HL-60 (cell line): ENCODE measurements around the gene SLC44A3.

Source experiments
- DNase-seq, 2 experiments: peaks; one replicate each; pipeline ENCODE4 v3.0.0-alpha.2; 2010 to 2020; ENCODE audit warnings: low read depth in 1 of 2, low spot score in 1 of 2
- H3K27ac ChIP-seq: fragments of 250-450 bp; sonication (Bioruptor Pico); replicated peaks from 2 replicates; pipeline ENCODE4 v1.5.1; 2020; ENCODE audit warnings: mild to moderate bottlenecking, moderate library complexity
- H3K27me3 ChIP-seq: fragments of 250-450 bp; sonication (Bioruptor Pico); 2 replicates; pipeline ENCODE4 v1.5.1; 2021; ENCODE audit warnings: mild to moderate bottlenecking, moderate library complexity; ENCODE audit not compliant: insufficient read depth, poor library complexity, severe bottlenecking
- H3K4me3 ChIP-seq: replicated peaks from 2 replicates; pipeline ENCODE4 v1.5.1; 2011; ENCODE audit warnings: mild to moderate bottlenecking, control low read depth, low read length; ENCODE audit not compliant: insufficient read depth
- GABPA ChIP-seq: IDR thresholded peaks from 2 replicates; pipeline ENCODE4 v1.6.1; 2012; ENCODE audit warnings: low read depth
- POLR2AphosphoS5 ChIP-seq: IDR thresholded peaks from 2 replicates; pipeline ENCODE4 v1.6.1; 2012; ENCODE audit warnings: low read depth
- SPI1 ChIP-seq: IDR thresholded peaks from 2 replicates; pipeline ENCODE4 v1.6.1; 2012; ENCODE audit warnings: low read depth, mild to moderate bottlenecking, borderline replicate concordance
- TF ChIP-seq, protein P1 (sequence below): IDR thresholded peaks from one replicate; pipeline ENCODE4 v1.5.1; 2011; ENCODE audit warnings: low read length, control low read depth, inconsistent platforms; ENCODE audit not compliant: insufficient read depth
- TF ChIP-seq, protein P2 (sequence below): IDR thresholded peaks from 2 replicates; pipeline ENCODE4 v1.6.1; 2012; ENCODE audit warnings: low read depth; ENCODE audit not compliant: insufficient replicate concordance

Gene SLC44A3

DNA sequence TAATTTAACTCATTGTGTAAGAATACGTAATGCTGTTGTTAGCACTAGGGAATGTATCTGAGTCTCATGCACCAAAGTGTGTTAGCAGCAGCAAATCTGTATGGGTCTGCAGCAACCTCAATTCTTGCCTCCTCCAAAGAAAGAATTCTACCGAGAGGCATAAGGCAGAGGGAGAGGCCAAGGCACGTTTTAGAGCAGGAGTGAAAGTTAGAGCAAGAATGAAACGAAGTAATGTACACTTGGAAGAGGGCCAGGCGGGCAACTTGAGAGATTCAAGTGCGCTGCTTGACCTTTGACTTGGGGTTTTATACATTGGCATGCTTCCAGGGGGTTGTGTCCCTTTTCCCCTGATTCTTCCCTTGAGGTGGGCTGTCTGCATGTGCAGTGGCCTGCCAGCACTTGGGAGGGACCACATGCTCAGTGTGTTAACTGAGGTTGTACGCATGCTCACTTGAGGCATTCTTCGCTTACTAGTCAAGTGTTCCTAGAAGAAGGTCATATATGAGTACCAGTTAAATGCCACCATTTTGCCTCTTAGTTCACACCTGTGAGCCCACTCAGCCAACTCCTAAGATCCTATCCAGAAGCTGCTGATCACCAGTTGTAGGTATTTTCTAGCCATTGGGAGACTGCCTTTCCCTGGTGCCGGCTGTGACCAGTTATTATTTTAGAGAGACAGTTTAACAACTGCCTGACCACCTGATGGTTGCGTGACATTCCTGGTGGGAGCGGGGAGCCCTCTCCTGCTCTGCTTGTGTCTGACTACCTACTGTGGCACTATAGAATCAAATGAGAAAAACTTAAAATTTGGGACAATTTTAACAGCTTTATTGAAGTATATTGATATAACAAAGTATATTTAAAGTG, 109.4 kb downstream of the SLC44A3 start:
- TF ChIP-seq POLR2AphosphoS5 (no peak), GABPA (no peak), SPI1 (no peak)
- TF ChIP-seq, protein P1, sequence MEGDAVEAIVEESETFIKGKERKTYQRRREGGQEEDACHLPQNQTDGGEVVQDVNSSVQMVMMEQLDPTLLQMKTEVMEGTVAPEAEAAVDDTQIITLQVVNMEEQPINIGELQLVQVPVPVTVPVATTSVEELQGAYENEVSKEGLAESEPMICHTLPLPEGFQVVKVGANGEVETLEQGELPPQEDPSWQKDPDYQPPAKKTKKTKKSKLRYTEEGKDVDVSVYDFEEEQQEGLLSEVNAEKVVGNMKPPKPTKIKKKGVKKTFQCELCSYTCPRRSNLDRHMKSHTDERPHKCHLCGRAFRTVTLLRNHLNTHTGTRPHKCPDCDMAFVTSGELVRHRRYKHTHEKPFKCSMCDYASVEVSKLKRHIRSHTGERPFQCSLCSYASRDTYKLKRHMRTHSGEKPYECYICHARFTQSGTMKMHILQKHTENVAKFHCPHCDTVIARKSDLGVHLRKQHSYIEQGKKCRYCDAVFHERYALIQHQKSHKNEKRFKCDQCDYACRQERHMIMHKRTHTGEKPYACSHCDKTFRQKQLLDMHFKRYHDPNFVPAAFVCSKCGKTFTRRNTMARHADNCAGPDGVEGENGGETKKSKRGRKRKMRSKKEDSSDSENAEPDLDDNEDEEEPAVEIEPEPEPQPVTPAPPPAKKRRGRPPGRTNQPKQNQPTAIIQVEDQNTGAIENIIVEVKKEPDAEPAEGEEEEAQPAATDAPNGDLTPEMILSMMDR = no peak
- TF ChIP-seq, protein P2, sequence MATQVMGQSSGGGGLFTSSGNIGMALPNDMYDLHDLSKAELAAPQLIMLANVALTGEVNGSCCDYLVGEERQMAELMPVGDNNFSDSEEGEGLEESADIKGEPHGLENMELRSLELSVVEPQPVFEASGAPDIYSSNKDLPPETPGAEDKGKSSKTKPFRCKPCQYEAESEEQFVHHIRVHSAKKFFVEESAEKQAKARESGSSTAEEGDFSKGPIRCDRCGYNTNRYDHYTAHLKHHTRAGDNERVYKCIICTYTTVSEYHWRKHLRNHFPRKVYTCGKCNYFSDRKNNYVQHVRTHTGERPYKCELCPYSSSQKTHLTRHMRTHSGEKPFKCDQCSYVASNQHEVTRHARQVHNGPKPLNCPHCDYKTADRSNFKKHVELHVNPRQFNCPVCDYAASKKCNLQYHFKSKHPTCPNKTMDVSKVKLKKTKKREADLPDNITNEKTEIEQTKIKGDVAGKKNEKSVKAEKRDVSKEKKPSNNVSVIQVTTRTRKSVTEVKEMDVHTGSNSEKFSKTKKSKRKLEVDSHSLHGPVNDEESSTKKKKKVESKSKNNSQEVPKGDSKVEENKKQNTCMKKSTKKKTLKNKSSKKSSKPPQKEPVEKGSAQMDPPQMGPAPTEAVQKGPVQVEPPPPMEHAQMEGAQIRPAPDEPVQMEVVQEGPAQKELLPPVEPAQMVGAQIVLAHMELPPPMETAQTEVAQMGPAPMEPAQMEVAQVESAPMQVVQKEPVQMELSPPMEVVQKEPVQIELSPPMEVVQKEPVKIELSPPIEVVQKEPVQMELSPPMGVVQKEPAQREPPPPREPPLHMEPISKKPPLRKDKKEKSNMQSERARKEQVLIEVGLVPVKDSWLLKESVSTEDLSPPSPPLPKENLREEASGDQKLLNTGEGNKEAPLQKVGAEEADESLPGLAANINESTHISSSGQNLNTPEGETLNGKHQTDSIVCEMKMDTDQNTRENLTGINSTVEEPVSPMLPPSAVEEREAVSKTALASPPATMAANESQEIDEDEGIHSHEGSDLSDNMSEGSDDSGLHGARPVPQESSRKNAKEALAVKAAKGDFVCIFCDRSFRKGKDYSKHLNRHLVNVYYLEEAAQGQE = no peak
- H3K4me3 ChIP-seq = no peak overlapping the region
- H3K27me3 ChIP-seq = peaks cover 44% of the 10 kb centered on the region
- H3K27ac ChIP-seq = no peak overlapping the region
- DNase-seq = no peak

DNA sequence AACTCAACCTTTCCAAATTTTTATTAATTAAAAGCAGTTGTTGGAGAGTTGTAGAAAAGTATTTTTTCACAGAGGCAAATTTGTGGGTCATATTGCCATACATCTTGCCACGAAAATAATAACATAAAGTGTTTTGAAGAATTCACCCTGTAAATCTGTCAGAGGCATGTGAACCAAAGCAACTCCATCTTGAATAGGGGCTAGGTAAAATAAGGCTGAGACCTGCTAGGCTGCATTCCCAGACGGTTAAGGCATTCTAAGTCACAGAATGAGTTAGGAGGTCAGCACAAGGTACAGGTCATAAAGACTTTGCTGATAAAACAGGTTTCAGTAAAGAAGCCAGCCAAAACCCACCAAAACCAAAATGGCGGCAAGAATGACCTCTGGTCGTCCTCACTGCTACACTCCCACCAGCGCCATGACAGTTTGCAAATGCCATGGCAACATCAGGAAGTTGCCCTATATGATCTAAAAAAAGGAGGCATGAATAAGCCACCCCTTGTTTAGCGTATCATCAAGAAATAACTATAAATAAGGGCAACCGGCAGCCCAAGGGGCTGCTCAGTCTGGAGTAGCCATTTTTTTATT, 111.2 kb downstream of the SLC44A3 start:
- Histone ChIP-seq H3K27me3 (peaks cover 28% of the 10 kb centered on the region), H3K27ac (no peak overlapping the region), H3K4me3 (no peak overlapping the region)
- TF ChIP-seq, protein P1 = no peak
- TF ChIP-seq POLR2AphosphoS5 (no peak), SPI1 (no peak), GABPA (no peak)
- TF ChIP-seq, protein P2 = no peak
- no peak for DNase-seq

DNA sequence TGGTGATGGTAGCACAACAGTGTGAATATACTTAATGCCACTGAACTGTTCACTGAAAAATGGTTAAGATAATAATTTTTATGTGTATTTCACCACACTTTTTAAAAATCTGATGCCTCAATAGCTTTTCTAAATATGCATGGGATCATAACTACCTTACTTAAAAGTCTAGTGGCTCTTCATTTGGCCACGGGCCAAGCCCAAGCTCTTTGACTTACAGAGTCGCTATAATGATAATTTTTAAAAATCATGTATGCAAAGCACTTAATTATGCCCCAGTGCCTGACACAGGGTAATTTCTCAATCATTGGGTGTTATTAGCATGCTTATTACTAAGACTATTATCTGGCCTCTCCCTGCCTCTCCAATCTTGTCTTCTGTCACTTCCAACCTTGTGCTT, 114.4 kb downstream of the SLC44A3 start:
- no peak overlapping the region for H3K27ac ChIP-seq
- no peak for DNase-seq
- H3K27me3 ChIP-seq = peaks cover 3% of the 10 kb centered on the region

More for the DNA sequence above, 114.4 kb downstream of the SLC44A3 start:
- TF ChIP-seq, protein P1 = no peak
- TF ChIP-seq GABPA (no peak), POLR2AphosphoS5 (no peak), SPI1 (no peak)
- TF ChIP-seq, protein P2 = no peak
- no peak overlapping the region for H3K4me3 ChIP-seq
